A549 (cell line): ENCODE measurements around the gene CNIH1.

ENCODE experiments used
- CTCF ChIP-seq: fragments of >200 bp; sonication (Bioruptor Twin); formaldehyde crosslinking; IDR thresholded peaks from 3 replicates; pipeline ENCODE4 v1.5.1; 2016
- FOSL2 ChIP-seq, 2 experiments: fragments of 450-650 bp in 1 of 2; fragments of >200 bp in 1 of 2; sonication (Bioruptor Twin) in 1 of 2; formaldehyde crosslinking; IDR thresholded peaks; 2 replicates each; pipeline versions ENCODE4 v1.5.0 to v1.6.1; 2016 to 2020; ENCODE audit warnings: mild to moderate bottlenecking in 1 of 2, moderate library complexity in 1 of 2
- JUN ChIP-seq, 2 experiments: fragments of >200 bp; sonication (Bioruptor Twin); formaldehyde crosslinking; IDR thresholded peaks; 2 replicates in 1 of 2; 3 replicates in 1 of 2; pipeline ENCODE4 v1.6.1; 2016 to 2017
- MYC ChIP-seq: IDR thresholded peaks from 2 replicates; pipeline ENCODE4 v1.6.1; 2012; ENCODE audit warnings: mild to moderate bottlenecking, inconsistent platforms, low read length, improper control_type of control experiment, borderline replicate concordance
- POLR2A ChIP-seq: IDR thresholded peaks from 2 replicates; pipeline ENCODE4 v1.6.1; 2012; ENCODE audit warnings: mild to moderate bottlenecking, low read length
- RAD21 ChIP-seq, 2 experiments: fragments of >200 bp in 1 of 2; sonication (Bioruptor Twin) in 1 of 2; formaldehyde crosslinking in 1 of 2; IDR thresholded peaks in 1 of 2; conservative IDR thresholded peaks in 1 of 2; 2 replicates in 1 of 2; 3 replicates in 1 of 2; pipeline ENCODE4 v1.6.1; 2012 to 2018; ENCODE audit warnings: inconsistent platforms in 1 of 2

- TF ChIP-seq POLR2A, result no peak
- no peak for TF ChIP-seq MYC
- TF ChIP-seq CTCF, result no peak
- TF ChIP-seq RAD21 (conservative IDR thresholded peaks at IDR 0.05 in 1 of 2, IDR thresholded peaks at IDR 0.05 in 1 of 2), result no peak
- no peak for TF ChIP-seq JUN (IDR thresholded peaks at IDR 0.05)
- no peak for TF ChIP-seq FOSL2 (IDR thresholded peaks at IDR 0.05)
- TF ChIP-seq FOSL2 (CRISPR knock-in tag; IDR thresholded peaks at IDR 0.05), result no peak
Measured at GRCh38 chr14:54385556-54385955, 55.6 kb downstream of the CNIH1 start.
